OCI-LY3 (cell line): ENCODE results near the gene CELF4.

Source experiments
- CTCF ChIP-seq: fragments of 200-600, 300-600 bp; sonication (generic); IDR thresholded peaks from 2 replicates; pipeline ENCODE4 v1.5.1; 2014; ENCODE audit warnings: antibody characterized with exemption, low read length, low read depth
- EZH2phosphoT487 ChIP-seq: fragments of 200-600 bp; shearing (Covaris generic); IDR thresholded peaks from 2 replicates; pipeline ENCODE4 v1.6.1; 2018; ENCODE audit warnings: antibody characterized with exemption, mixed run types, low read depth

GRCh38 chr18:37536656-37537055 is 28.9 kb downstream of the CELF4 start:
- TF ChIP-seq CTCF (no peak), EZH2phosphoT487 (no peak)
